ENCODE data around the gene YDJC. TPM values are rescaled to one million over a fixed set of nuclear protein-coding genes. Genes with fewer than 3 reads are reported as not detected.

Gene YDJC
- total and polyA plus RNA-seq, 9 of the 15 experiments (the other 6 are each of a cell fraction or from before 2014, with no cell fraction given): 13.5 to 871 (median 164) TPM

GRCh38 chr22:21593406-21594232 lies 36.2 kb downstream of the YDJC start (continued):
- TF ChIP-seq CHAMP1 (IDR thresholded peaks at IDR 0.05): no peak
- TF ChIP-seq ZEB2 (IDR thresholded peaks at IDR 0.05): no peak
- TF ChIP-seq BACH1 (tag; IDR thresholded peaks at IDR 0.05): no peak
- TF ChIP-seq ZNF124 (CRISPR knock-in tag; IDR thresholded peaks at IDR 0.05): no peak
- no peak; the same call in 1 of the 2 replicates for TF ChIP-seq KLF13 (tag; IDR thresholded peaks at IDR 0.05; ENCODE audit: borderline replicate concordance, low read depth)
- TF ChIP-seq ZNF583 (CRISPR knock-in tag; IDR thresholded peaks at IDR 0.05): no peak
- TF ChIP-seq STAT5A (IDR thresholded peaks at IDR 0.05; ENCODE audit: borderline replicate concordance, low read length): no peak
- no peak for TF ChIP-seq MLLT1 (IDR thresholded peaks at IDR 0.05)
- no peak for TF ChIP-seq ZNF778 (CRISPR knock-in tag; IDR thresholded peaks at IDR 0.05)
- TF ChIP-seq TSHZ1 (CRISPR knock-in tag; IDR thresholded peaks at IDR 0.05): no peak
- TF ChIP-seq AFF4 (CRISPR knock-in tag; IDR thresholded peaks at IDR 0.05): no peak
- TF ChIP-seq ZFP30 (CRISPR knock-in tag; IDR thresholded peaks at IDR 0.05; ENCODE audit: borderline replicate concordance): no peak
- no peak for TF ChIP-seq SNAPC5 (CRISPR knock-in tag; IDR thresholded peaks at IDR 0.05)
- TF ChIP-seq SMAD2 (IDR thresholded peaks at IDR 0.05; ENCODE audit: low read depth, low read length): no peak
- no peak for TF ChIP-seq E2F5 (CRISPR knock-in tag; IDR thresholded peaks at IDR 0.05)

All from K562 (cell line).